Neural crest cell (in vitro differentiated cells): Measurements from ENCODE around the gene AP1B1. TPM values are rescaled to one million over a fixed set of nuclear protein-coding genes. Genes with fewer than 3 reads are reported as not detected.

ENCODE experiments used
- DNase-seq: peaks from one replicate; pipeline ENCODE4 v3.0.0; 2021; ENCODE audit warnings: low read depth, mixed read lengths, low spot score
- H3K27ac Mint-ChIP-seq: one replicate; pipeline ENCODE4 v1.8.0; 2021; ENCODE audit warnings: mild to moderate bottlenecking, mixed read lengths; ENCODE audit not compliant: unreplicated experiment
- H3K27me3 Mint-ChIP-seq: 2 replicates; pipeline ENCODE4 v1.8.0; 2021; ENCODE audit warnings: low read depth, mild to moderate bottlenecking, mixed read lengths
- H3K36me3 Mint-ChIP-seq: 2 replicates; pipeline ENCODE4 v1.8.0; 2021; ENCODE audit warnings: low read depth, mild to moderate bottlenecking, mixed read lengths
- H3K4me1 Mint-ChIP-seq: 2 replicates; pipeline ENCODE4 v1.8.0; 2021; ENCODE audit warnings: mixed read lengths
- H3K4me3 Mint-ChIP-seq: one replicate; pipeline ENCODE4 v1.8.0; 2021; ENCODE audit warnings: mild to moderate bottlenecking, mixed read lengths
- H3K9me3 Mint-ChIP-seq: 2 replicates; pipeline ENCODE4 v1.8.0; 2021; ENCODE audit warnings: mixed read lengths
- CTCF ChIP-seq: fragments of 200-600 bp; sonication (generic); conservative IDR thresholded peaks from 2 replicates; pipeline ENCODE4 v1.5.0; 2021; ENCODE audit warnings: antibody characterized with exemption, mild to moderate bottlenecking
- total RNA-seq: library from RNA; stranded (reverse); gene quantifications from 2 replicates; pipeline ENCODE4 v1.2.1, GENCODE V29; 2021

Gene AP1B1
- total RNA-seq, 1 donor from 2014 or later = 58.4 TPM

GRCh38 chr22:29313126-29313575, 75.2 kb downstream of the AP1B1 start:
- H3K4me3 Mint-ChIP-seq = peak overlapping the region; percentile 13
- no peak for DNase-seq
- H3K9me3 Mint-ChIP-seq = no peaks in the 10 kb centered on the region
- no peak overlapping the region for H3K27ac Mint-ChIP-seq
- peaks cover 54% of the 10 kb centered on the region for H3K27me3 Mint-ChIP-seq
- TF ChIP-seq CTCF = peak; percentile 64
- no peaks in the 10 kb centered on the region for H3K36me3 Mint-ChIP-seq
- peaks cover 17% of the 10 kb centered on the region for H3K4me1 Mint-ChIP-seq

- TF ChIP-seq CTCF = no peak
- peaks cover 19% of the 10 kb centered on the region for H3K4me1 Mint-ChIP-seq
- H3K27ac Mint-ChIP-seq = no peak overlapping the region
- peaks cover 48% of the 10 kb centered on the region for H3K27me3 Mint-ChIP-seq
- no peaks in the 10 kb centered on the region for H3K36me3 Mint-ChIP-seq
- H3K9me3 Mint-ChIP-seq = no peaks in the 10 kb centered on the region
- peak overlapping the region; percentile 64 for H3K4me3 Mint-ChIP-seq
- DNase-seq = no peak
These were observed 75.9 kb downstream of the AP1B1 start for GRCh38 chr22:29312218-29313125.

- no peak for DNase-seq
- TF ChIP-seq CTCF = no peak
- no peaks in the 10 kb centered on the region for H3K9me3 Mint-ChIP-seq
- H3K27ac Mint-ChIP-seq = no peak overlapping the region
- peaks cover 40% of the 10 kb centered on the region for H3K27me3 Mint-ChIP-seq
- no peaks in the 10 kb centered on the region for H3K36me3 Mint-ChIP-seq
- H3K4me1 Mint-ChIP-seq = peaks cover 21% of the 10 kb centered on the region
- no peak overlapping the region for H3K4me3 Mint-ChIP-seq
These were observed 76.7 kb downstream of the AP1B1 start for GRCh38 chr22:29311464-29312217.

GRCh38 chr22:29310863-29311339, 77.5 kb downstream of the AP1B1 start:
- no peak for TF ChIP-seq CTCF
- Mint-ChIP-seq H3K9me3 (no peaks in the 10 kb centered on the region), H3K4me3 (peak overlapping the region; percentile 27), H3K27me3 (peaks cover 32% of the 10 kb centered on the region), H3K36me3 (no peaks in the 10 kb centered on the region), H3K27ac (no peak overlapping the region), H3K4me1 (peaks cover 23% of the 10 kb centered on the region)
- peak; percentile 58 for DNase-seq

- no peak for DNase-seq
- Mint-ChIP-seq H3K4me1 (peaks cover 25% of the 10 kb centered on the region), H3K27me3 (peaks cover 30% of the 10 kb centered on the region), H3K36me3 (no peaks in the 10 kb centered on the region), H3K9me3 (no peaks in the 10 kb centered on the region), H3K27ac (no peak overlapping the region), H3K4me3 (peak overlapping the region; percentile 47)
- no peak for TF ChIP-seq CTCF
These were observed 78.1 kb downstream of the AP1B1 start for GRCh38 chr22:29310065-29310862.
